IPS-15b (cell line): Measurements from ENCODE around the gene PIK3CA.

Experiments used
- H3K27me3 ChIP-seq: one replicate; pipeline ENCODE4 v1.6.1; 2013; ENCODE audit warnings: low read length; ENCODE audit not compliant: control insufficient read depth, insufficient read depth
- H3K36me3 ChIP-seq: one replicate; pipeline ENCODE4 v1.6.1; 2013; ENCODE audit warnings: low read length; ENCODE audit not compliant: control insufficient read depth, insufficient read depth
- H3K4me1 ChIP-seq: one replicate; pipeline ENCODE4 v1.6.1; 2013; ENCODE audit warnings: mild to moderate bottlenecking, low read length; ENCODE audit not compliant: control insufficient read depth, insufficient read depth
- H3K4me3 ChIP-seq: one replicate; pipeline ENCODE4 v1.5.1; 2013; ENCODE audit warnings: low read depth, low read length
- H3K9ac ChIP-seq: one replicate; pipeline ENCODE4 v1.6.1; 2013; ENCODE audit warnings: low read depth, mild to moderate bottlenecking, low read length
- H3K9me3 ChIP-seq: one replicate; pipeline ENCODE4 v1.6.1; 2013; ENCODE audit warnings: mild to moderate bottlenecking, low read length; ENCODE audit not compliant: control insufficient read depth, insufficient read depth

PIK3CA gene

DNA sequence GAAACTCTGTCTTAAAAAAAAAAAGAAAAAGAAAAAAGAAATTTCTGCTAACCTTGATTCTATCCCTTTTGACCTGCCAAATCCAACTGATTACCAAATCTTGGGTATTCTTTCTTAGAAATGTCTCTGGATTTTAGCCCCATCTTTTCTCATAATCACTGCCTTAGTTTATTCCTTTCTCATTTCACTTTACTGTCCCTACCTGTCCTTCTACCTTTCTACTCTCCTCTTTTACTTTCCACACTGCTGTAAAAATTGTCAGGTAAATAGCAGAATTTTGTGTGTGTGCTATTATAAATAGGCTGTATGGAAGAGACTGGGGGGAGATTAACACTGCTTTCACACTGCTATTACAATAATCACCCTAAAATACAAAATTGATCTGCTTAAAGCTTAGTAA, 16.7 kb downstream of the PIK3CA start:
- H3K9me3 ChIP-seq, result no peaks in the 10 kb centered on the region
- no peaks in the 10 kb centered on the region for H3K27me3 ChIP-seq
- no peaks in the 10 kb centered on the region for H3K4me1 ChIP-seq
- H3K9ac ChIP-seq, result no peak overlapping the region
- no peaks in the 10 kb centered on the region for H3K36me3 ChIP-seq
- no peak overlapping the region for H3K4me3 ChIP-seq

DNA sequence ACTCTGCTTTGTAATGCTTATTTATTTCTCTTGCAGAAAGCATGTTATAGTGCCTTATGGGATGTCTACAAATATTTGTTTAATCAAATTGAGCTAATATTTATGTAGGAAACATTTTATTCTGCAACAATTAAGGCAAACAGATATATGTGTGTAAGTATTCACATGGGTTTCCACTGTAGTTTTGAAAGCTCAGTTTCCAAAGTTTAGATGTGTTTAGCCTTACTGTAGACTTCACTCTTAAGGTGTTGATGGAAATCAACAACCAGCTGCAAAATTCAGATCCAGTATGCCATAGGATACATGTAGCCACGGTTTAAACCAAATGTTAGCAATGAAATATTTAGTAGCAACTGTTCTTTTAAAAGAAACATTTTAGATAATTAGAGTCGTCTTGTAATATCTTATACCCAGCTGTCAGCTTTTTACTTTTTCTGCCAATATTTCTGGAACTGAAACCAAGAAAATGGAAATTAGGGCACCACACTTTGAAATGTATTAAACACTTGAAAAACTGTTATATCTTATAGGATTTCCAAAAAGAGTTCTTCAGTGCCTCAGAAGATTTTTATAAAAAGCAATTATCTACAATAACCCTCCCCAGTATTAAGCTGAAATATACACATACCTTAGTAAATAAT, 18.5 kb downstream of the PIK3CA start:
- no peaks in the 10 kb centered on the region for H3K4me1 ChIP-seq

GRCh38 chr3:179168918-179169317, 20.8 kb downstream of the PIK3CA start:
- no peaks in the 10 kb centered on the region for H3K9me3 ChIP-seq
- no peak overlapping the region for H3K4me3 ChIP-seq
- H3K9ac ChIP-seq, result no peak overlapping the region
- no peaks in the 10 kb centered on the region for H3K27me3 ChIP-seq
- no peaks in the 10 kb centered on the region for H3K4me1 ChIP-seq
- H3K36me3 ChIP-seq, result no peaks in the 10 kb centered on the region

More for the DNA sequence above, 18.5 kb downstream of the PIK3CA start:
- Histone ChIP-seq H3K9ac (no peak overlapping the region), H3K9me3 (no peaks in the 10 kb centered on the region), H3K36me3 (no peaks in the 10 kb centered on the region), H3K4me3 (no peak overlapping the region), H3K27me3 (no peaks in the 10 kb centered on the region)

GRCh38 chr3:179172546-179172945, 24.4 kb downstream of the PIK3CA start:
- H3K9ac ChIP-seq, result no peak overlapping the region
- H3K9me3 ChIP-seq, result no peaks in the 10 kb centered on the region
- H3K4me3 ChIP-seq, result no peak overlapping the region
- H3K4me1 ChIP-seq, result peaks cover 7% of the 10 kb centered on the region
- H3K36me3 ChIP-seq, result no peaks in the 10 kb centered on the region
- no peaks in the 10 kb centered on the region for H3K27me3 ChIP-seq

DNA sequence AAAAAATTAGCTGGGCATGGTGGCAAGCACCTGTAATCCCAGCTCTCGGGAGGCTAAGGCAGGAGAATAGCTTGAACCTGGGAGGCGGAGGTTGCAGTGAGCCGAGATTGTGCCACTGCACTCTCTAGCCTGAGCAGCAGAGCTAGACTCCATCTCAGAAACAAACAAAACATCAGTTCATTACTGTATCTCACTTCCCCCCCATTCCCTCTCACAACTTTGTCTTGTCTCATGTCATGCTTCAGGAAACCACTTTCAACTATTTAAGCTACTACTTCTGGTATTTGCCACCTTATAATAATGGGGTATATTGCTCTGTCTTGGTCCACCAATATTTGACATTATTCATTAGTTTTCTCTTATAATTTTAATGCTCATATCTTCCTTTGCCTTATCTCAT, 26.2 kb downstream of the PIK3CA start:
- no peaks in the 10 kb centered on the region for H3K36me3 ChIP-seq
- H3K9ac ChIP-seq, result no peak overlapping the region
- no peaks in the 10 kb centered on the region for H3K27me3 ChIP-seq
- H3K9me3 ChIP-seq, result no peaks in the 10 kb centered on the region
- no peak overlapping the region for H3K4me3 ChIP-seq
- peaks cover 11% of the 10 kb centered on the region for H3K4me1 ChIP-seq

GRCh38 chr3:179174898-179175297, 26.7 kb downstream of the PIK3CA start:
- no peaks in the 10 kb centered on the region for H3K27me3 ChIP-seq
- H3K9ac ChIP-seq, result no peak overlapping the region
- no peaks in the 10 kb centered on the region for H3K36me3 ChIP-seq
- H3K4me3 ChIP-seq, result no peak overlapping the region
- H3K9me3 ChIP-seq, result no peaks in the 10 kb centered on the region
- peaks cover 13% of the 10 kb centered on the region for H3K4me1 ChIP-seq

GRCh38 chr3:179175358-179175757, 27.2 kb downstream of the PIK3CA start:
- Histone ChIP-seq H3K36me3 (no peaks in the 10 kb centered on the region), H3K9me3 (no peaks in the 10 kb centered on the region), H3K27me3 (no peaks in the 10 kb centered on the region), H3K4me1 (peaks cover 18% of the 10 kb centered on the region), H3K4me3 (no peak overlapping the region), H3K9ac (no peak overlapping the region)

GRCh38 chr3:179177611-179178010, 29.5 kb downstream of the PIK3CA start:
- Histone ChIP-seq H3K27me3 (no peaks in the 10 kb centered on the region), H3K9ac (no peak overlapping the region), H3K4me1 (peaks cover 20% of the 10 kb centered on the region), H3K4me3 (no peak overlapping the region), H3K9me3 (no peaks in the 10 kb centered on the region), H3K36me3 (no peaks in the 10 kb centered on the region)

DNA sequence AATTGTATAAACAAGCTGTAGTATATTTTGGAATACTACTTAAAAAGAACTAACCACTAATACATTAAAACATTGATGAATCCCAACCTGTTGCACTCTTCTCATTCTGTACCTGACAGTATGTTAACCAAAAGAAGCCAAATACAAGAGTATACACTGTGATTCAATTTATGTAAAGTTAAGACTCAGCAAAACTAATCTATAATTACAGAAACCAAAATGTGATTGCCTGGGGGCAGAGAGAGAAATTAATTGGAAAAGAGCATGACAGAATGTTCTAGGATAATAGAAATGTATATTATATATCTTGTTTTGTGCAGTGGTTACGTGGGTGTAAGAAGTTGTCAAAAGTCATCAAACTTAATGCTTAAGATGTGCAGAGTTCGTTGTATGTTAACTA, 31.1 kb downstream of the PIK3CA start:
- no peaks in the 10 kb centered on the region for H3K36me3 ChIP-seq
- H3K4me1 ChIP-seq, result peaks cover 20% of the 10 kb centered on the region
- no peaks in the 10 kb centered on the region for H3K9me3 ChIP-seq
- no peak overlapping the region for H3K9ac ChIP-seq
- no peaks in the 10 kb centered on the region for H3K27me3 ChIP-seq
- no peak overlapping the region for H3K4me3 ChIP-seq

GRCh38 chr3:179179979-179180759, 32.0 kb downstream of the PIK3CA start:
- no peaks in the 10 kb centered on the region for H3K9me3 ChIP-seq
- no peak overlapping the region for H3K4me3 ChIP-seq
- no peaks in the 10 kb centered on the region for H3K36me3 ChIP-seq
- peaks cover 17% of the 10 kb centered on the region for H3K4me1 ChIP-seq
- H3K27me3 ChIP-seq, result no peaks in the 10 kb centered on the region
- no peak overlapping the region for H3K9ac ChIP-seq

- H3K4me3 ChIP-seq, result no peak overlapping the region
- H3K9me3 ChIP-seq, result no peaks in the 10 kb centered on the region
- H3K36me3 ChIP-seq, result no peaks in the 10 kb centered on the region
- H3K27me3 ChIP-seq, result no peaks in the 10 kb centered on the region
- no peak overlapping the region for H3K9ac ChIP-seq
- H3K4me1 ChIP-seq, result peaks cover 13% of the 10 kb centered on the region
Observed at GRCh38 chr3:179181021-179181472, 32.9 kb downstream of the PIK3CA start.

DNA sequence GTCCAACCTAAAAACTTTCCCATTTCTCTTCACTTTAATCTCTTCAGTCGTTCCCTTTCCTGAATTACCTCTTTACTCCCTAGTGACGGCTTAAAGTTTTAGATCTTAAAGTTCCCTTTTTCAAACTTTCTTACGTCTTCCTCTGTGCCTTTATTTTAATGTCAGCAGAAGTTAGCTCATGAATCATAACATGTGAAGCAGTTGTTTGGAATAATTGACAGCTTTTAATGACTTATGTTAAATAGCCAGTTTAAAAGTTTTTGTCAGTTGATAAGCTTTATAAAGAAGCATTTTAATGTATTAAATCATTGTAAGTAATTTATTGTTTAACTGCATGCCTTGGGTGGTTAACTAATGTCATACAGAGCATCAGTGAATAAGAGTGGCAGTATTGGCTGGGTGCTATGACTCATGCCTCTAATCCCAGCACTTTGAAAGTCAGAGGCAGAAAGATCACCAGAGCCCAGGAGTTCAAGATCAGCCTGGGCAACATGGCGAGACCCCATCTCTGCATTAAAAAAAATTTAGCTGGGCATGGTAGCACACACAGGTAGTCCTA, 33.9 kb downstream of the PIK3CA start:
- peaks cover 13% of the 10 kb centered on the region for H3K4me1 ChIP-seq

More for the DNA sequence above, 33.9 kb downstream of the PIK3CA start:
- Histone ChIP-seq H3K36me3 (no peaks in the 10 kb centered on the region), H3K4me3 (no peak overlapping the region), H3K9ac (no peak overlapping the region), H3K9me3 (no peaks in the 10 kb centered on the region), H3K27me3 (no peaks in the 10 kb centered on the region)
